ENCODE results near the gene GPHN. TPM values are rescaled to one million over a fixed set of nuclear protein-coding genes. Genes with fewer than 3 reads are reported as not detected.

The GPHN gene
- total and polyA plus RNA-seq, 2 of the 4 experiments (the other 2 are of a cell fraction) = 8.0 to 8.1 TPM

DNA sequence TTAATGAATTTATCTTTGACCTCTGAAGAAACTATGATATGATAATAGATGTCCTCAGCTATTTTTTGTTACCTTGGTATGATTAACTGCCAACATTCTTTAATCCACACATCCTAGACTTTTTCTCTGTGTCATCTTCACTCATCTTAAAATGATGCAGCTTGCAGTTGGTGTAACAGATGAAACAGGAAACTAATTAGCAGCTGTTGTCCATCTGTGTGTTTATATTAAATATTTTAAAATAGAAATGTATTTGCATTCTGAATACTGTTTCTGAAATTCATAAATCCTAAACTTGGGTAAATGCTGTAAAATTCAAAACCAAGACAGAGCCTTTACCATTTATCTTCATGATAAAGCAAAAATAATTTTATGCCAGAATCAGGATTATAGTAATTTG, 625.2 kb downstream of the GPHN start:
- H3K27ac ChIP-seq (ENCODE audit: insufficient read depth, low read length) = no peak overlapping the region
- H3K4ac ChIP-seq (ENCODE audit: low read depth, low read length) = no peak overlapping the region
- no peak overlapping the region for H2BK120ac ChIP-seq (ENCODE audit: low read depth, low read length)
- no peak overlapping the region for H3K14ac ChIP-seq (replicated peaks; ENCODE audit: low read depth, low read length)
- no peaks in the 10 kb centered on the region for H3K9me1 ChIP-seq (ENCODE audit: insufficient read depth, low read length)
- no peak overlapping the region for H3K56ac ChIP-seq (ENCODE audit: extremely low read depth, insufficient read depth, low read length)
- H3K27me3 ChIP-seq (ENCODE audit: control insufficient read depth, insufficient read depth, low read length) = no peaks in the 10 kb centered on the region
- no peak for ATAC-seq (ENCODE audit: low read depth)
- ChIA-PET CTCF (interaction anchor here (1.5 kb wide), 1 partner anchor 9 kb away, joined by 5 read pairs; no protein-coding TSS in a partner anchor), POLR2A (ENCODE audit: unreplicated experiment) (no interaction called here)
- H2BK20ac ChIP-seq (ENCODE audit: low read depth, low read length) = no peak overlapping the region
- no peak overlapping the region for H3K23ac ChIP-seq (ENCODE audit: low read depth, low read length)
- H2AFZ ChIP-seq (replicated peaks; ENCODE audit: low read length, poor library complexity) = no peak overlapping the region
- TF ChIP-seq CTCF (conservative IDR thresholded peaks at IDR 0.05; ENCODE audit: low read depth, low read length) (no peak), RFX5 (IDR thresholded peaks at IDR 0.05; ENCODE audit: low read depth, low read length) (no peak), CEBPB (IDR thresholded peaks at IDR 0.05; ENCODE audit: low read depth, low read length) (no peak), SMC3 (IDR thresholded peaks at IDR 0.05; ENCODE audit: low read depth, low read length) (no peak), ELK1 (IDR thresholded peaks at IDR 0.05; ENCODE audit: borderline replicate concordance, low read depth, low read length) (no peak), FOS (IDR thresholded peaks at IDR 0.05; ENCODE audit: low read depth, low read length) (no peak), MAZ (IDR thresholded peaks at IDR 0.05; ENCODE audit: borderline replicate concordance, low read depth, low read length) (no peak), NFE2L2 (IDR thresholded peaks at IDR 0.05; ENCODE audit: low read depth, low read length) (no peak), MAFK (IDR thresholded peaks at IDR 0.05; ENCODE audit: low read depth, low read length) (no peak)
- TF ChIP-seq, protein P1, sequence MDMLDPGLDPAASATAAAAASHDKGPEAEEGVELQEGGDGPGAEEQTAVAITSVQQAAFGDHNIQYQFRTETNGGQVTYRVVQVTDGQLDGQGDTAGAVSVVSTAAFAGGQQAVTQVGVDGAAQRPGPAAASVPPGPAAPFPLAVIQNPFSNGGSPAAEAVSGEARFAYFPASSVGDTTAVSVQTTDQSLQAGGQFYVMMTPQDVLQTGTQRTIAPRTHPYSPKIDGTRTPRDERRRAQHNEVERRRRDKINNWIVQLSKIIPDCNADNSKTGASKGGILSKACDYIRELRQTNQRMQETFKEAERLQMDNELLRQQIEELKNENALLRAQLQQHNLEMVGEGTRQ (IDR thresholded peaks at IDR 0.05; ENCODE audit: low read depth, low read length) = no peak
- H2BK15ac ChIP-seq (ENCODE audit: low read depth, low read length) = no peak overlapping the region
- H3K36me3 ChIP-seq (ENCODE audit: control insufficient read depth, insufficient read depth, low read length) = no peaks in the 10 kb centered on the region
- H3K4me1 ChIP-seq (ENCODE audit: control insufficient read depth, insufficient read depth, low read length) = no peaks in the 10 kb centered on the region
- no peak overlapping the region for H4K8ac ChIP-seq (ENCODE audit: low read depth in 2 of 2, low read length in 2 of 2)
- in situ Hi-C loops (cut with MboI; ENCODE audit: low sequenced_read_pairs) (no loop called here), intact Hi-C loops (cut with micrococcal nuclease) (loop anchor here (5.0 kb wide), 1 partner anchor 506 kb away; no protein-coding TSS in a partner anchor), dilution Hi-C loops (cut with HindIII; ENCODE audit: low sequenced_read_pairs, unreplicated experiment) (no loop called here)
- no peak overlapping the region for H4K5ac ChIP-seq (ENCODE audit: low read depth, low read length)
- no peaks in the 10 kb centered on the region for H3K79me1 ChIP-seq (ENCODE audit: low read depth in 1 of 2, low read length in 2 of 2)
- no peak overlapping the region for H2BK5ac ChIP-seq (ENCODE audit: low read depth, low read length, poor library complexity, severe bottlenecking)
- H4K91ac ChIP-seq (ENCODE audit: insufficient read depth, low read depth, low read length) = no peak overlapping the region
- H3K4me2 ChIP-seq (ENCODE audit: low read depth, low read length) = no peak overlapping the region
- H3K4me3 ChIP-seq (ENCODE audit: insufficient read depth, low read depth, low read length) = no peak overlapping the region
- H3K18ac ChIP-seq (ENCODE audit: low read depth, low read length) = no peak overlapping the region
- H2AK9ac ChIP-seq (replicated peaks; ENCODE audit: low read depth, low read length, poor library complexity) = no peak overlapping the region
- no peak overlapping the region for H2AK5ac ChIP-seq (ENCODE audit: low read depth, low read length)
- no peak for DNase-seq
- H3K9me3 ChIP-seq (ENCODE audit: control insufficient read depth, insufficient read depth, low read length) = no peaks in the 10 kb centered on the region
- H4K20me1 ChIP-seq (ENCODE audit: insufficient read depth, low read length) = no peaks in the 10 kb centered on the region
- H3K9ac ChIP-seq (ENCODE audit: low read depth, low read length) = no peak overlapping the region
- no TSS peak for BruUV-seq (replicated peaks)
